B cell (primary cell): ENCODE results near the gene SCARB2.

ENCODE experiments used
- CTCF ChIP-seq: fragments of 200-600 bp; IDR thresholded peaks from one replicate; pipeline ENCODE4 v1.8.0; 2022; ENCODE audit warnings: antibody characterized with exemption, mild to moderate bottlenecking
- EZH2 ChIP-seq: IDR thresholded peaks from 2 replicates; pipeline ENCODE4 v1.6.1; 2012; ENCODE audit warnings: borderline replicate concordance, low read depth, mild to moderate bottlenecking, moderate library complexity, low read length; ENCODE audit not compliant: insufficient read depth, poor library complexity, severe bottlenecking

- no peak for TF ChIP-seq EZH2
- TF ChIP-seq CTCF: no peak
Measured at GRCh38 chr4:76226418-76226817, 12.8 kb upstream of the SCARB2 start.
